Omental fat pad (tissue), 4 donors: ENCODE measurements around the gene SELENOS. TPM values are rescaled to one million over a fixed set of nuclear protein-coding genes. Genes with fewer than 3 reads are reported as not detected.

ENCODE experiments used
- ATAC-seq: fragments of 150-250 bp; one replicate; pipeline ENCODE4 v1.9.1; 2016; ENCODE audit warnings: mild to moderate bottlenecking, moderate library complexity; ENCODE audit not compliant: low FRiP score
- DNase-seq: peaks from one replicate; pipeline ENCODE4 v3.0.0-alpha.2; 2019; ENCODE audit warnings: low spot score
- total RNA-seq, 4 donors: library from RNA; depleted of rRNA; stranded (reverse); fragments of >200 nt; gene quantifications; one replicate each; pipeline ENCODE4 v1.1.0, GENCODE V29; 2016
- TF ChIP-seq, protein P1 (sequence below), 3 donors: fragments of 450-650 bp; IDR thresholded peaks; one replicate each; pipeline ENCODE4 v1.5.1; 2016 to 2017; ENCODE audit warnings: antibody characterized with exemption in 3 of 3, mild to moderate bottlenecking in 3 of 3, moderate library complexity in 2 of 3

The SELENOS gene, protein sequence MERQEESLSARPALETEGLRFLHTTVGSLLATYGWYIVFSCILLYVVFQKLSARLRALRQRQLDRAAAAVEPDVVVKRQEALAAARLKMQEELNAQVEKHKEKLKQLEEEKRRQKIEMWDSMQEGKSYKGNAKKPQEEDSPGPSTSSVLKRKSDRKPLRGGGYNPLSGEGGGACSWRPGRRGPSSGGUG
- total RNA-seq, result 10 to 100 TPM; 61.0 to 99.4 (median 92.3) TPM

DNA sequence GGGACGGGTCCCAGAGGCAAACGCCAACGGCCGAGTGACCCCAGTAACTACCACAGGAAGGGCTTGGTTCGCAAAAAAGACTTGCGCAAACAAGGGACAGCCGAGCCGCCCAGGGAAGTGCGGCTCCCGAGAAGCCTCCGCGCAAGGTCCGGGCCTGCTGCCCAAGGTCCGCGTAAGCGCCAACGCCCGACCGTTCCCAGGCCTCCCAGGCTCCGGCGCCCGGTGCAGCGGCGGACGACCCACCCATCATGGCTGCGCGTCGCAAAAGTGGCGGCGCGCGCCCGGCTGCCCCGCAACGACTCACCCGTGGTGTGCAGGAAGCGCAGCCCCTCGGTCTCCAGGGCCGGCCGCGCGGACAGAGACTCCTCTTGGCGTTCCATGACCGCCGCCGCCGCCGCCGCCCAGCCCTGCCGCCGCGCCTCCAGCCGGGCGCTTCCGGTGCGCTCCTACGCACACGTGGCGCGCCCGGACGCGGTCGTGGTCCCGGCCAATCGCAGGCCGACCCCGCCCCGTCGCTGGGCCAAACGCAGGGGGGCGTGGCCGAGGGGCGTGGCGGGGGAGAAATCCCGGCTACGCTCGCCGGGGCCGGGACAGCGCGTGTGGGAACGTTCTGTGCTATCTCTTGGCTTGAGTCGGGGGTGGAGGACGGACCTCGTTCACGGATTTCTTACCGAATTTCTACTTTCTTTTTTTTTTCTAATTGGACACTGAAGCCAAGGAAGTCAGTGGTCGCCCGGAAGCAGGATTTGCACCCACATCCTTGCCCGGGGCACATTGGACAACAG is at the start of gene SELENOS:
Gene SELENOS, minus strand, starts transcription at position 448 of the 785 bp plus-strand sequence. Its CDS starts 68 bp downstream, at position 380.
- ATAC-seq (peak; percentile 96), DNase-seq (peak; percentile 83)
- TF ChIP-seq, protein P1, sequence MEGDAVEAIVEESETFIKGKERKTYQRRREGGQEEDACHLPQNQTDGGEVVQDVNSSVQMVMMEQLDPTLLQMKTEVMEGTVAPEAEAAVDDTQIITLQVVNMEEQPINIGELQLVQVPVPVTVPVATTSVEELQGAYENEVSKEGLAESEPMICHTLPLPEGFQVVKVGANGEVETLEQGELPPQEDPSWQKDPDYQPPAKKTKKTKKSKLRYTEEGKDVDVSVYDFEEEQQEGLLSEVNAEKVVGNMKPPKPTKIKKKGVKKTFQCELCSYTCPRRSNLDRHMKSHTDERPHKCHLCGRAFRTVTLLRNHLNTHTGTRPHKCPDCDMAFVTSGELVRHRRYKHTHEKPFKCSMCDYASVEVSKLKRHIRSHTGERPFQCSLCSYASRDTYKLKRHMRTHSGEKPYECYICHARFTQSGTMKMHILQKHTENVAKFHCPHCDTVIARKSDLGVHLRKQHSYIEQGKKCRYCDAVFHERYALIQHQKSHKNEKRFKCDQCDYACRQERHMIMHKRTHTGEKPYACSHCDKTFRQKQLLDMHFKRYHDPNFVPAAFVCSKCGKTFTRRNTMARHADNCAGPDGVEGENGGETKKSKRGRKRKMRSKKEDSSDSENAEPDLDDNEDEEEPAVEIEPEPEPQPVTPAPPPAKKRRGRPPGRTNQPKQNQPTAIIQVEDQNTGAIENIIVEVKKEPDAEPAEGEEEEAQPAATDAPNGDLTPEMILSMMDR (IDR thresholded peaks at IDR 0.05), result no peak

DNA sequence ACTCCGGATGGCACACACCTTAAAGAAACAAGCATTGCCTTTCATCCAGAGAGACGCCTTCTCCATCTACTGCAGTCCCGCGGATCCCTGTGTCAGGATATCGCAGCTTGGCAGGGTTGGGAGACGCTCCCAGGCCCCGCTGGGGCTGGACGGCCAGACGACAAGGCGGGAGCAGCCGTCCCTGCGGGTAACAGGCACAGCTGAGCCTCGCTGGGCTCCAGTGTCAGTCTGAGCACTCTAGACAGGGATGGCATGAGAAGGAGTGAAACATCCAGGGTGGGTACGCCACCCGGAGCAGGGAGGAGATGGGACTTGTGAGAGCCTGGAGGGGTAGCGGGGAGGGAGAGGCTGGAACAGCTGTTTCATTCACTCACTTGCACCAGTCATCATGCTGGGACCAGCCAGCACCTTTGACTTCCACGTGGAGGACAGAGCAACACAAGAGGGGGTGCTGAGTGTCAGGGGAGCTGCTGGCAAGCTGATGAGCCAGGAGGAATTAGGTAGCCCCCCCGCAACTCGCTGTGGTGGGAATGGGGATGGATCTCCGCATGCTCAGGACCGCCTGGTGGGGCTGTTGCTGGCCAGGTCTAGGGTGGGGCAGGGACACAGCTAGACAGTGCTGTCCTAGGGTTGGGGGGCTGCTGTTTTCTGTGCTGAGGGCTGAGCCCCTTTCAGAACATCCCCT is 49.3 kb upstream of the SELENOS start:
- no peak for DNase-seq

DNA sequence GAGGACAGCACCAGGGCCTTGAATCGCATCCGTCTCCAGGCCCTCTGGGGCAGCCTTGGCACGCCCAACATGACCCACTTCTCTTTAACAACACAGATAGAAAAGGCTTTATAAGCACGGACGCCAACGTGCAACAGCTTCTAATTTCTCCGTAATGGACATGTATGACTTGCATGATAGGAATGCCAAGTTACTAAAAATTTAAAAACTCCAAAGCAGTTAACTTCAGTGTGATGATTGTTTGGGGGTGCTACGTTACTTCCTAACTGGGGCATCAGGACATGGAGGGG is 48.7 kb upstream of the SELENOS start:
- TF ChIP-seq, protein P1 (IDR thresholded peaks at IDR 0.05), result no peak
- no peak for ATAC-seq
- DNase-seq, result no peak

More for the DNA sequence above, 49.3 kb upstream of the SELENOS start:
- TF ChIP-seq, protein P1 (IDR thresholded peaks at IDR 0.05), result no peak
- no peak for ATAC-seq

DNA sequence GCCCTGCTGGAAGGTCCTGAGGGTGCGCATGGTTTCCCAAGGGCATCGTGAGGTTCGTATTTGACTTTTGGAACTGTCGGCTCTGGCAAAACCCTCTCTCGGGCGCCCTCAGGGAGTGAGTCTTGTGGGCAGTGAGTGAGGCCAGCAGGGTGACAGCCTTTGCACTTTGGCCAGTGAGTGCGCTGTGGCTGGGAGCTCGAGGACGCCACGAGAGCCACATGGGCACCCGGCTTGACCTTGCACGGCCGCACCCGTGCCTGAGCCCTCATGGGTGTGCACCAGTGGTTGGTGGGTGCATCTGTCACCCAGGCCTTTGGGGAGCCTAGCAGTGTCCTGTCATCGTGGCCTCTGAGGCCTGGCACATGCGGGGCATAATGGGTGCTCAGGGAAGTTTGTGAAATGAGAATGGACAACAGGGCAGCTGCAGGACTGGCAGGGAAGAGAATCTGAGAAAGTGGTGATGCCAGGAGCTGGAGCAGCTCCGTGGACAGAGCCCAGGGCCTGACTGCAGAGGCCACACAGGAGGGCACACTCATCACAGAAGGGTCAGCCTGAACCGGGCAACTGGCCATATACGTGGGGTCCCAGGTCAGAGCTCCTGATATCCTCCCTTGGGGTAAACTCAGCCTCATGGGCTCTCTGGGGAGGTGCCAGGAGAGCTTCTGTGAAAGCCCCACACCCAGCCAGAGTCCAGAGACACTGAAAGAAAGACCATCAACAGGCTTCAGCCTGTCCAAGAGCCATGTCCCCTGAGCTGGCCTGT is 48.2 kb upstream of the SELENOS start:
- DNase-seq (no peak), ATAC-seq (no peak)
- TF ChIP-seq, protein P1 (IDR thresholded peaks at IDR 0.05), result no peak

DNA sequence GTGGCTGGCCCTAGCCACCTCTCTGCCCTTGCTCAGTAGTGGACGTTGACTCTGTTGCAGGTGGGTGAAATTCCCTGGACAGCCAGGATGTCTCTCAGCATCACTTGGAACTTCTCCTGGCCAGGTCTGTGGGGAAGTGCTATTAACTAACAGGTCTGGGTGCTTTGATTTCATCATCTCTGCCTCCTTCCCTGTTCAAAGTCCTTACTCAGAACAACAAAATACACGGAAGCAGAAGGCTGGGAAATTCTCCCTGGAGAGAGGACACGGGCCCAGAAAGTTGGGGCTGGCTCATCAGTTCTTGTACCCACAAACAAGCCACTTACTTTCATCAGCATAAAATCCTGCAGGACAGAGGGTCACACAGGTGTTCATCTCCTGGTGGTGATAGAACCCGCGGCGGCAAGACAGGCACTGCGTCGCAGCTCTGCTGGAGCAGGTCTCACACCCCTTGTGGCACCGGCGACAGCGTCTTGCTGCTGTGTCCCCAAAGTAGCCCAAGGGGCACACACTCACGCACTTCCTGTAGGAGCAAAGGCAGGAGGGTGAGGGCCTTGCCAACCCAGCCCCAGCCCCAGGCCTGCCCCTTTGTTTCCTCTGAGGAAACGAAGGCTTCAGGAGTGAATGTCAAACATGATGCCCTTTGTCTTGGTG is 47.4 kb upstream of the SELENOS start:
- DNase-seq (no peak), ATAC-seq (no peak)
- TF ChIP-seq, protein P1 (IDR thresholded peaks at IDR 0.05), result no peak

DNA sequence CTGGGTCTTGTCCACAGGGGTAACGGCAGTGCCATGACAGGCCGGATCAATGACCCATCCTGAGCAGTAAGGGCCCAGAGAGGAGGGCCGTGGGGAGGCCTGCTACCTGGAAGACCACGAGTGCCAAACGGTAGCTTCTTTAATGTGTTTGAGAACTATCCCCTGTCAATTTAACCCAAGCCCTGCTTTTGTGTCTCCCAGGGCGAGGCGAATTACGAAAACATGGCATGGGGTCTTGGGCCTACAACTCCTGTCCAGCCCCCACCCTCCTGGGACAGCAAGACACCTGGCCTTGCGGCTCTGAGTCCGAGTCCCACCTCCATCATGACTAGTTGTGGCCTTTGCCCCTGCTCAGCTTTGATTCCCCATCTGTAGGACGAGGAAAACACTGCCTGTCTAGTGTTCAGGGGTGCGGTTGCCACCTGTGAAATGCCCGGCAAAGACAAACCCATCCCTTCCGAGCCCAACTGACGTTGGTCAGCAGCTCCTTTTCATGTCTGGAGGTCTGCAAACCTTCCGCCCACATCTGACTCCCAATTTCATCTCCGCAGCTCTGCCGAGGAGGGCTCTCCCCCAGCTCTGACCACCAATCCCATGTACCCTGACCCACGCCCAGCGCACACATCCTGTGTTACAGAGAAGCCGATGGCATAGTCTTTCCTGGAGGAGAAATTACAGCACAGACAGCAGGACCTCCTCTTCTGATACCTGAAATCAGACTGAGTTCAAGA is 46.7 kb upstream of the SELENOS start:
- DNase-seq (no peak), ATAC-seq (no peak)
- TF ChIP-seq, protein P1 (IDR thresholded peaks at IDR 0.05), result no peak
